ENCODE results near the gene CCDC107.

The CCDC107 gene

DNA sequence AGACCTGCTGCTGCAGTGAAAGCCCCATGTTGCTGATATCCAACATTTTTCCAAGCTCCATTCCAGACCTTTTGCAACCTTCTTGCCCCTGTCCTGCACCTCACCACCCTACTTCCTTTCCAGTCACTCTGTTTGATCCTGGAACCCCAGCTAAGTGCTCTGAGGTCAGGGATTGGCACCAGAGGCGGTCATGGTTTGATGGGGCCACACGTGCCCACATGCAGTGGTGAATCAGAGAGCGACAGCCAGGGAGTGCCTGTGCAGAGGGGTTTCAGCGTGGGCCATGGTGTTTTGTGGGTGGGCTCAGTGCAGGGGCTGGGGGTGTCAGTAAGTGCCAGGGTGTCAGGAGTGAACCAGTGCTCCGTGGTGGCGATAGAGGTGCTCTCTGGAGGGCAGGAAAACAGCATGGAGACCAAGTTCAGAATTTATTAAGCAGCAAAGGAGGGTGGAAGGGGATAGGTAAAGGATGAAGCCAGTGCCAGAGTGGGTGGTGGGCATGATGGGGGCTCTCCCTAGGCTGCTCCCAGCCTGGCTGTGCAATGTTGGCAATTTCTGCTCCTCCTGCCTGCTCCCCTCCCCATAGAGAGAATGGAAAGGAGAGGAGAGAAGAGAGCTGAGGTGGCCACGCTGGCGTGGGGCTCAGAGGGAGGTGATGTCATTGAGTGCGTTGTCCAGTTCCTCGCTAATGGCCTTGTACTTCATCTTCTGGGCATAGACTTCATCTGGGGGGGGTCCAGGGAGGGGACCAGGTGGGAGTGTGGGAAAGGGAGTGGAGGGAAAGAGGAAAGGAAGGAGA, 24.6 kb downstream of the CCDC107 start:
- DNase-seq (ENCODE audit: low spot score), result no peak

DNA sequence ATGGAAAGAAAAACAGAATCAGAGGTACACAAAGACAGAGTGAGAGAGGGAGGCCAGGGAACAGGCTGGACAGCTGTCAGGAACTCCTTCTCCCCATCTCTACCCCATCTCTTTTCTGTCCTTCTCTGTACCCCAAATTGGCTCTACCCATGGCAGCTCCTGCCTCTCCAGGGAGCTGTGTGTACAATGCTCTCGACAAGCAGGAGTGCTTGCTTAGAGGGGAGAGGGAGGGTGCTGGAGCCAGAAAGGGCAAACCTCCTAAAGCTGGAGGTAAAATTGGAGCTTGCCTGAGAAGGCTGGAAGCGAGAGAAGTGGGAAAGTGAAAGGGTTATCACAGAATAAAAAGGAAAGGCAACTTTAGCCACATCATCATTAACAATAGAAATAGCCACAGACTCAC, 25.2 kb downstream of the CCDC107 start:
- DNase-seq (ENCODE audit: low spot score), result no peak

DNA sequence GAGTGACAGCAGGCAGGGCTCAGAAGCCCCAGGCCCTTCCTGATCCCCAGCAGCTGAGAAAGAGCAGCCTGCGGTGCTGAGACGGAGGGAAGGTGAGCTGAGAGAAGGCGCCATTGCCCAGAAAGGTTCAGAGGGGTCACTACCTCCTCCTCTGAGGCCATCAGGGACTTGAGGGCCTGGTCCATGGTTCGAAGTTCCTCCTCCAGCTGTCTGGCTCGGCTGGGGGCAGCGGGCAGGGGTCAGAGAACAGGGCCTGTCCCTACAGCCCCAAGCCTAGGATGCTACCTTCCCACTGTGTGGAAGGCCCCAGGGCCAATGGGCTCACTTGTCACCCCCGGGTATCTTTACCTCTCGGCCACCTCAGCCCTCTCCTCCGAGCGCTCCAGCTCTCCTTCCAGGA, 26.8 kb downstream of the CCDC107 start:
- no peak for DNase-seq (ENCODE audit: low spot score)

DNA sequence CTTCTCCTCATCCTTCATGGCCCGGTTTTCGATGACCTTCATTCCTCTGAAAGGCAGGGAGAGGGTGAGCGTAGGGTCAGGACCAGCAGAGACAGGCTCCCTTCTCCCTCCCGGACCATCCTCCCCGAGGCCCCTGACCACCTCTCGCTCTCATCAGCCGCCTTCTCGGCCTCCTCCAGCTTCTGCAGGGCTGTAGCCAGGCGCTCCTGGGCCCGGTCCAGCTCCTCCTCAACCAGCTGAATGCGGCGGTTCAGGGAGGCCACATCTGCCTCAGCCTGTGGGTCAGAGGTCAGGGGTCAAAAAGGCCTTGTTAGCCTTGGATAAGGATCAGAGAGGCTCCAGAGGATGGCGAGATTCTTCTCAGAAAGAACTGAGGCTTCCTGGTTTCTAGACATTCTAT, 27.4 kb downstream of the CCDC107 start:
- no peak for DNase-seq (ENCODE audit: low spot score)

DNA sequence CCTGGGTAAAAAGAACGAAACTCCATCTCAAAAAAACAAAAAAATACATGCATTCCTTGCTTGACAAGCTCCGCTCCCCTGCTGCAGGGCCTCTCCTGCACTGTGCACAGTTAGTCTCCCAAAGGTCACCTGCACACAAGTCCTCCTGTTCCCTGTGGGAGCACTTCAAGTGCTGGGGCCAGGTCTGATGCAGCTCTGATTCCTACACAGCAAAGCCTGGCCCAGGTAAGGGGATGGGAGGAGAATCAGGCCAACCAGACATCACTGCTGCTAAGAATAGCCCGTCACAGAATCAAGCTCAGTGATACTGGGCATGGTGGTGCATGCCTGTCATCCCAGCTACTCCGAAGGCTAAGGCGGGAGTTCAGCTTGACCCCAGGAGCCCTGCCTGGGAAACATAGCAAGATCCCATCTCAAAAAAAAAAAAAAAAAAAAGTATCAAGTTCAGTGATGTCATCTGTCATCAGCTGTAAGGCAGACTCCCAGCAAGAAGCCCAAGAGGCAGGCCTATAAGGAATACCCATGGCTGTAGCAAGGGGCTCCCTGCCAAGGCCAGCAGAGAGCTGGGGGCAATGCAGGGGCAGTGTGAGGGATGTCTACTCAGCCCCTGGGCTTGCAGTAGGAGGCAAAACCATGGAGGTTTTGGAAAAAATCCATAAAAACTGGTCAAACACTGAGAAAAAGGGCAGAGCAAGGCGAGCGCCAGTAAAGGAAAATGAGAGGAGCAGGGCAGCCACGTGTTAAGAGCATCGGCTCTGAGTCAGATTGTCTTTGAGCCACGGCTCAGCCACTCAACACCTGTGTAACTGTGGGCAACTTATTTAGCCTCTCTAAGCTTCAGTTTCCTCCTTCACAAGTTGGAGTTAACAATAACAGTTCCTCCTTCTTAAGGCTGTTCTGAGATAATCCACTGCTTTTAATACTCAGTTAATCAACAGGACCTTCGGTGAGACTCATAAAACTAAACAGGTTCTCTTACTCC, 28.4 kb downstream of the CCDC107 start:
- no peak for DNase-seq (ENCODE audit: low spot score)

DNA sequence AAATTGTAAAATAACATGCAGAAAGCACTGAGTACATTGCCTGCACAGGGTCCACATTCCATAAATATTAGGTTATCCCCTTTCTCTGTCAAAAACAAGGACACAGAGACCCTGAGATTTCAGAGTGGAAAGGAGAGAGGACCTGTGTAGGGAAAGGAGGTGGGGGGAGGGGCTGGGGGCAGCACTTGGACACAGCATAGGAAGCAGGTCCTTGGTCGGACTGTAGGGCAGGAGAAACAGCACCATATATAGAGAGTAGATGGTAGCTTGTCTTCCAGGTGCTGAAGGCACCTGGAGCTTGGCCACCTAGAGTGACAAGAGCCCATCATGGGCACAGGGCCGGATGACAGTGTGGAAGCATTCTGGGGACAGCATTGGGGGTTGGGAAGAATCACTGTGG, 29.2 kb downstream of the CCDC107 start:
- no peak for DNase-seq (ENCODE audit: low spot score)

DNA sequence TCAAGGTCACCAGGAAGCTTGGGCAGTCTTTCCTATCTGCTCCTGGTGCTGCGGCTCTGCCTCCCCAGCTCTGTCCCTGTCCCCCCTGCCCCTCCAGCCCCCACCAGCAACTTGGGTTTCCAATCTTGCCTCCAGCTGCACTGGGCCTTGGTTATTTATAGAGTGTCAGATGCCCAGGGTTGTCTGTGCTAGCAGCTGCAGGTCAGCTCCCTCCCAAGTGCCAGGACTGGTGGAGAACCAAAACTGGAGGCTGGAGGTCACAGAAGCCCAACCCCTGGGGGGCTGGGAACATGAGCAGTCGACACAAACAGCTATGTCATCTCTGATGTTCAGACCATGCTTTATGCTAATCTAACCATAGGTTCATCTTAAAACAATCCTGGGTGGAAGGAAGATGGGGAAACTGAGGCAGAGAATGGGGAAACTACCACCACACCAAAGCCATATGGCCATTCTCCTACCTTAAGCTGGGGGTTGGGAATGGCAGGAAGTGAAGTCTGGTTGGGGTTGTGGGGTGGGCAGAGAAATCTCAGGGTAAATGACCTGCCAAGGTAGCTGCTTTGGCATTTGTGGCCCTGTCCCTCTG, 30.0 kb downstream of the CCDC107 start:
- DNase-seq (ENCODE audit: low spot score), result no peak

DNA sequence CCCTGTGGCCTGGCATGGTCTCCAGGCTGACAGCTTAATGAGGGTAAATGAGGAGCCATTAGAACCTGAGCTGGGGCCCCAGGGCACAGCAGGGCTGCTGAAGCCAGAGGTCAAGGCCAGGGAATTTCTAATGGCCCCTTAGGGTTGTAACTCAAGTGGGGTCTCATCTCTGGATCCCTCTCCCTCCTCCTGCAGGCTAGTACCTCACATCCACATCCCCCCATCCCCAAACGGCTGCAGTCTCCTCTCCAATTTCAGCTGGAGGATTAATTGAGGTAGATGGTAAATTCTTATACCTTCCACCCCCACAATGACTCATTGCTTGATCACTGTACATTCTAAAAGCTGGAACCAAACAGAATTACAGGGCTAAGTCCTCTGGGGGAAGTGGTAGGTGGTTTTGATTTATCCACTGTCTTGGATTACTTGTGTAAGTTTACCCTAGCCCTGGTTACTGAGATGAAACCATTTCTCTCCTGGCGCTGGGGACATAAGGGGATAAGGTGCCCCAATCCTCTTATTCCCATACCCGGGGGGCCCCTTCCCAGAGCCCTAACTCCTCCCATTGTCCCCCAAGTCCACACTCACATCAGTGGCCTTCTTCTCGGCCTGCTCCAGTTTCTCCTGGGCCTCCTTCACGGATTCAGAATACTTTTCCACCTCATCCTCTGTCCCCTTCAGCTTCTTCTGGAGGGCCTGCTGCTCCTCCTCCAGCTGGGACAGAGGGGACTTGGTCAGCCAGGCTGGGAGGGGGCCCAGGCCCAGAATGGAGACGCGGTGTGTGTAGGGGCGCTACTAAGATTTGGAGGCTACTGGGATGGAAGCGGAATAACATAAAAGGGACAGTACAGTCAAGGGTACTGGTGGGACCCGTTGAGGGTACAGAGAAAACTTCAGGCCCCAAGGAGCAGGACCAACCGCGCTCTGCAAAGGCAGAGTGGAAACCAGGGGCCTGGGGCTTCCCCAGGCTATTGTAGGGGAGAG, 30.8 kb downstream of the CCDC107 start:
- DNase-seq (ENCODE audit: low spot score), result no peak

DNA sequence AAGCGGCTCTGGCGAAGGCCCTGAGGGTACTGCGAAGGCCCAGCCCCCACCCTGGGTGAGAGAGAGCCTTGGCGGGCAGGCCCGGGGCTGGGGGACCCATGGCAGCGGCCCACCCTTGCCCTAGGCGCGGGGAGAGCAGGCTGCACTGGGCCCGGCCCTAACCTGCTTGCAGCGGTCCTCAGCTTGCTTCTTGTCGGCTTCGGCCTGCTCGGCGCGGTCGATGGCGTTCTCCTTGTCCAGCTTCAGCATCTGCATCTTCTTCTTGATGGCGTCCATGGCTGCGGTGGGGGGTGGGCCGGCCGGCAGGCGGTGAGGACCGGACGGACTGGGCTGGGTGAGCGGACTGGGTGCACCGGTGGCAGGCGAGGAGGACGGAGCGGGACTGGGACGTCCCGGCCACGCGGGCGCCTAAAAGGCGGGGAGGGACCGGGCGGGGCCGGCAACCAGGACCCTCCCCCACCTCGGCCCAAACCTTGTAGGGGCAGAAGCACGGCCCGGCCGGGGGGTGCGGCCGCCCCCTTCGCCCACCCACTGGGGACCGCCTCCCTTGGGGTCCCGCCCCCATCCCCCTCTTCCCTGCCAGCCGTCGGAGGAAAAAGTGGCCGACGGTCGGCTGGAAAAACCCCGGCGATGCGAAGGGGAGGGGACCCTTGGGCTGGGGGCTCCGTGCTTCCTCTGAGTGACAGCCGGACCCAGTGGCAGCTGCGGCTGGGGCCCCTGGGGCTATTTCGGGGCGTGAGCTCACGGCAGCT, 31.6 kb downstream of the CCDC107 start, which contains the start of gene TPM2:
TPM2 (minus strand) TSS at position 384 of the 752 bp plus-strand sequence; CDS start at position 276, 108 bp downstream.
- DNase-seq (ENCODE audit: low spot score), result no peak

DNA sequence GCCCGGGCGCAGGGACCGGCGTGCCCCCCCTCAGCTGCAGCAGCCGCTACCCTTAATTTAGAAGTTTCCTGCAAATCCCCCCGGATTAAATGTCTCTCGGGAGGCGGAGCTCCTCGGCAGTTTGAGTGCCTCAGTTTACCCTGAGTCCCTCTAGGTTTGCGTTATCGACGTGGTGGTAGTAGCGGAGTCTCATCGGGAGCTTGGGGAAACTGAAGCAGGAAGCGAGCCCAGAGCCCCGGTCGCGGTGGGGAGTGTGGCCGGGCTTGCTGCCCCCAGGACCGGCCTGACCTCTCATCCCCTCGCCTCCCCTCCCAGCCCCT, 32.2 kb downstream of the CCDC107 start:
- DNase-seq (ENCODE audit: low spot score), result no peak

DNA sequence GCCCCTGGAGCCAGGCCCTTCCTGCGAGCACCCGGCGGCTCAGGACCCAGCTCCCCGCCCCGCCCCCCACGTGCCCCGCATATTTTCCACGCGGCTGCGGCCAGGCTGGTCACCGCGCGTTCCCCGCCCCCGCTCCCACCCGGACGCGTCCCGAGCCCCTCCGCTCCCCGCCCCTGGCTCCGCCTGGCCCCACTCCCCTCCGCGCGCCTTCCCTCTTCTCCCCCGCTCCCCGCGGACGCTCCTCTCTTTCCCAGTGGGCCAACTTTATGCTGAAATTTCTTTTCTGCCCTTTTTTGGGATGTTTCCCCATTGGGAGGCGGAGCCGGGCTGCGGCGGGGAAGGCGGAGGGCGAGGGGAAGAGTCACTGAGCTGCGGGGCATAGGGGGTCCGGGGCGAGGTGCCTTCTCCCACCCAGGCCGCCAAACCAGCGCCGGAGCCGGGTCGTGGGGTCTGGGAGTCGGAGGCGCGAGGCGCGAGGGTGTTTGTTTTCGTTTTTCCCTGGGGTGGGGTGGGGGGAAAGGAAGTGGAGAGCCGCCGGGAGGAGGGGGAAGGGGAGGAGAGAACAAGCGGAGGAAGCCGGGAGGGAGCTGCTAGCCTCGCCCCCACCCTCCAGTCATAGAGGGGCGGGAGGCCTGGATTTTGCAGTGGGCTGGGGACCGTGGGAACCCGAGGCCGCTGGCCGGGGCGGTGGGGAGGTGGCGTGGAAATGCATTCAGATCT, 32.7 kb downstream of the CCDC107 start:
- no peak for DNase-seq (ENCODE audit: low spot score)

DNA sequence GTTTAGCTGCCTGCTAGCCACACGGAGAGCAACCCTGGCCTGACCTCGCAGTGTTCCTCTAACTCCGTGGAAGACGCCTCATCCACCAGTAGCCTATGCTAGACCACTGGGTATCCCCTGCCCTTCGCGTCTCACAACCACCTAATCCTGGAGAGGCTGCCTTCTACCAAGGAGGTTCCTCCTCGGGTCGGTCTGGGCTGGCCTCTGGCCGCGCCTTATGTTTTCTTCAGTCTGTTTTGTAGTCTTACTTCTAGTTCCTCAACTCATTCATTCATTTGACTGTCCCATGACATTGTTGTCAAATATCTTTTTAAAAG, 33.2 kb downstream of the CCDC107 start:
- no peak for DNase-seq (ENCODE audit: low spot score)

DNA sequence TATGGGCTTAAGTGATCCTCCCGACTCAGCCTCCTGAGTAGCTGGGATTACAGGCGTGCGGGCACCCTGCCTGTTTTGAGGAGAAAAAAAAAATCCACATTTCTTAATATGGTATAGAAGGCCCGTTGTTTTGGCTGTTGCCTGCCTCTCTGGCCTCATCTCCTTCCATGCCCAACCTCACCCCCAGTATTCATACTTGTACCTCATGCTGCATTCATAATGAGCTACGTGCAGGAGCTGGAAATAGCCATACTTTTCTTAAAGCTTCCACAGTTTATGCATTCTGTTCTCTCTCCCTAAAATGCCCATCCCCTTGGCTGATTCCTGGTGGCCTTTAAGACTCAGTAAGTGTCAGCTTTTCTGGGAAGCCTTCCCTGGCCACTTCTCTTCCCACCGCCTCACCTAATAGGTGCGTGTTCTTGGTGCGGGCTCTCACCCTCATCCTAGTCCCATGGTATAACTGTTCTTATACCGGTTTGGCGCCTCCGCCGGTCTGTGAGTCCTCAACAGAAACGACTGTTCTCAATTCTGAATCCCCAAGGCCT, 33.7 kb downstream of the CCDC107 start:
- DNase-seq (ENCODE audit: low spot score), result no peak

DNA sequence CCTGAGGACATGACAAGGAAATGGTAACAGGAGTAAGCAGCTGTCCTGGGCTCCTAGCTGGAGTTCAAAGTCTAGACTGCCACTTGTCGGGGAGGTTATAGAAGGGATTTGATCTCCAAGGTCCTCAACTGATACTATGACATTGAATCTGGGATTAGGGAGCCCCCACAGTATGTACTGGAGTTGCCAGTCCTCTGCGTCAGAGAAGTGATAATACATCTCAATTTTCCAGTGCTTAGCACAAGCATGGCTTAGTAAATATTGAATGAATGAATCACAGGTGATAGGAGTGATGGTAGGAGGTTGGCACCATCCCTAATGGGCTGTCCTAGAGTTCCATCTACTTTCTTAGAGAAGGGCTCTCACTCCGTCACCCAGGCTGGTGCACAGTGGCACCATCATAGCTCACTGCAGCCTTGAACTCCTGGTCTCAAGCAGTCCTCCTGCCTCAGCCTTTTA, 37.9 kb downstream of the CCDC107 start:
- no peak for DNase-seq (ENCODE audit: low spot score)

DNA sequence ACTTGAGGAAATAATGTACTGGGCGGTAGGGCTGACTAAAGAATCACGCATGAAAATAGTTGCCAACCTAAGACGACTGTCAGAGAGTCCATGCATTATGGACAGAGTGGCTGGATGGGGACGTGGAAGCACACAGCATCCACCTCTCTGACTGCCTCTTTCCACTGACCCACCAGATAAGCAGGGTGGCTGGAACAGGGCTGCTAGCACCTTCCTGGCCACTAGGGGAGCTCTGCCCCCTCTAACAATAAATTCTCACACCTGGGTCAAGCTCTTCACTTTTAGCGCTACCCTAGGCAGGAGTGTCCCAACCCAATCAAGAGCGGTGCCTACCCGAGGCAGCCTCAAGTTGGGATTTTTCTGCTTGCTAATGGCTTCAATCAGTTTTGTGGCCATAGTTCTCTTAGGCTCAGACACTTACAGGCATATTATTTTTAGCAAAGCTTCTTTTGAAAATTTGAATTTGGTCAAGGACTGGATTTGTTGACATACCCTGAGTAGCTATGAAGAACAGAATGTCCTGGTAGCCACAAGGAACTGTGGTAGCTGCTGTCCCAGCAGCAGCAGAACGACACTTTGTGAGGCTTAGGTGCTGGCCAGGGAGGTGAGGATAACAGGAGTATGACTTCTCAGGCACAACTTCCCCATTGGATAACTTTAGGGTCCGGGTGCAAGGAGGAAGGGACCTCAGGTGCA, 38.6 kb downstream of the CCDC107 start:
- peak; percentile 70 for DNase-seq (ENCODE audit: low spot score)

DNA sequence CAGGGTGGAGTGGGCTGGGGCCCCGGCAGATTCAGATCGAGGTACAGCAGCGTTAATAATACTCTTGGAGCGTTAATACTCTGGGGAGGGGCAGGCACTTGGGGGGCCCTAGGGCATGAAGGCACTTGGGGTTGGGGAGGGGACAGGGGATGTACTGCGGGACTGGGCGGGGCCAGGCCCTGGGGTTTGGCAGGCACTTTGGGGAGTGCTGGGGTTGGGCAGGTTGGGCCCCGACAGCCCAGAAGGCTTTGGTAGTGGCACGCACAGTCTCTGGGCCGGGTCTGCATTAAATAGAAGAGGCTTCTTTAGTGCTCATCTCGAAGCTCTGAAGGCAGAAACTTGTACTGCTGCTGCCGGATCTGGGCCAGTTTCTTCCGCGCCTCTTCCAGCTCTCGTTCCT, 39.4 kb downstream of the CCDC107 start:
- DNase-seq (ENCODE audit: low spot score), result no peak

DNA sequence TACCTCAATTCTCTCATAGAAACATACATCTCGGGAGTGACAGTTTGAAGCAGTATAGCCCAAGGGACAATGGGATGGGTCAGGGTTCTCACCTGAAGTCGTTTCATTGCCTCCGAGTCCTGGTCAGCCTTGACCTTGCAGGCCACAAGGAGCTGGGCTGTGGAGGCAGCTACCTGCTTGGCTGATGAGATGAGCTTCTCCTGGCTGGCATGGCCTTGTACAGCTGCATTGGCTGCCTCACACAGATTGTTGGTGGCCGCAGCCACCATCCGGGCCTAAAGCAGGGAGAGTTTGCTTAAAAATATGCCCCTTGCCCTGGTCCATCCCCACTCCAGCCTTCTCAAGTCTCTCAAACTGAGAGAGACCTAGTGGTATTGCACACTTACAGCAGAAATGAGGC, 40.1 kb downstream of the CCDC107 start:
- DNase-seq (ENCODE audit: low spot score), result no peak

DNA sequence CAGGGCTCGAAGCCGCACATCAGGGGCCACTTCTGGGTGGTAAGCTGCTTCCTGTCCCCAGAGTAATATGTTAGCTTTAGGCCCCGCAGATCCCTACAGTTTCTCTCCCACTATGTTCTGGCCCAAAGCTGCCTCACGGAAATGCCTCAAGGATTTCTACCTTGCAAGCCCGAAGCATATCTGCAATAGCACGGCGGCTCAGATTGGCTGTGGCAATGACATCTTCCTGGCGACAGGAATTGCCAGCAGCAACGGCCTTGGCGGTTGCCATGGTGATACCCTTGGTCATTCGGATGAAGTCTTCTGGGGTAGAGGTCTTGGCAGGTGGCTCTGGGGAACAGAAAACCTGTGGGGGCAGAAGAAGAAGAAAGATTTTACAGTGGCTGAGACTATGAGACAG, 41.9 kb downstream of the CCDC107 start:
- DNase-seq (ENCODE audit: low spot score), result no peak

DNA sequence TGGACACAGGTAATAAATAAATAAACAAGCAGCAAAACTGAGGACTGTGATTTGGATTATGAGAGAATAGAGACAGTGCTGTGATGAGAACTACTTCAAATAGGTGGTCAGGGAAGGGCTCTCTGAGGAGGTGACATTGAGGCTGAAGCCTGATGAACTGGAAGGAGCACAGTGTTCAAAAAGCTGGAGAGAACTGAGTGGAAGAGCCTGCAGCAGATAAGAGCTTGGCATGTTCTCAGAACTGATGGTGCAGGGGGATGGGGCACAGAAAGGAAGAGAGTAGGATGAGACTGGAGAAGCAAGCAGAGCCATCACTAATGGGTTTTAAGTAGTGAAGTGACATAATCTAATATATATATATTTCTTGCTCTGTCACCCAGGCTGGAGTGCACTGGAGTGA, 42.9 kb downstream of the CCDC107 start:
- no peak for DNase-seq (ENCODE audit: low spot score)

All from hematopoietic multipotent progenitor cell treated with erythropoietin and hydrocortisone succinate and interleukin-3 and kit ligand, for 15 days (in vitro differentiated cells).